GM21529 (cell line): ENCODE results near the gene SUSD5.

Source experiments
- ATAC-seq: cut with Tn5 transposase; IDR thresholded peaks from one replicate; pipeline ENCODE4 v1.9.1; 2021; ENCODE audit not compliant: unreplicated experiment

SUSD5 gene

DNA sequence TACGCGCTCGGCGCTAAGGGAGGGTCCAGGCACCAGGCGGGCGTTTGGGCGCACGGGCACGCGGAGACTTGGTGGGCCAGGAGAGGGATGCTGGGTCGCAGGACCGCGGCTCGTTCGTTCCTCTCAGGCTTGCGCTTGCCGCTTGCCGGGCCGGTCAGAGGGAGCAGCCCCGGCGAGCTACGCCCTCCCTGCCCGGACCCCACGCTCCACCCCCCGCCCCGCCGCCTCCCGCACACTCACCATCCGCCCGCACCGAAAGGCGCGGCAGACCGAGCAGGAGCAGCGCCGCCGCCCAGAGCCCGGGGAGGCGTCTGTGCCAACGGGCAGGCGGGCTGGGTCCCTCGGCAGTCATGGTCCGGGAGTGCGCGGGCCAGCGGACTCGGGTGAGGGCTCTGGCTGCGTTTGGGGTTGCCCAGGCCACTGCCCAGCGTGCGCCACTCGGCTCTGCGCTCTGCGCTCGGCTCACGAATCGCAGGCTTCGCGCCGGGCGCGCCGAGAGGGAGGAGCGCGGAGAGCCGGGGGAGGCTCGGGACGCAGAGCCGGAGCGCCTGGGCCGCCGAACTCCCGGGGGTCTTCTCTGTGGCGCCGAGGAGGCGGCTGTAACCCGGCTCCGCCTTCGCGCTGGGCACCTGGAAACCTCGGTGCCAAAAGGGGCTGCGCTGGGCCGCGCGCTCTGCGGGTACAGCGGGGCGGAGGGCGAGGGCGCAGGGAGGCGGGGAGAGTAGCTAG lies at the start of gene SUSD5:
Gene SUSD5 (minus strand): TSS at position 365 of the 729 bp plus-strand sequence. CDS start 13 bp downstream, at position 352.
- no peak for ATAC-seq

DNA sequence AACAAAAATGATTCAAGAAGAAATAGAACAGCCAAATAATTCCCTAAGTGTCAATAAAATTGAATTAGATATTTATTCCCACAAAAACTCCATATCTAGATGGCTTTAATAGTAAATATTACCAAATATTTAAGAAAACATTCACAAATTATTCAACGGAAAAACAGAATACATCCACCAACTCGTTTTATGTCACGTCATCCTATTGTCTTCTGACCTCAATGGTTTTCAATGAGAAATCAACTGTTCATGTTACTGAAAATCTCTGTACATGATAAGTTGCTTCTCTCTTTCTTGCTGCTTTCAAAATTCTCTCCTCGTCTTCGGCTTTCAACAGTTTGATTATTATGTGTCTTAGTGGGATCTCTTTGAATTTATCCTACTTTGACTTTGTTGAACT lies 41.5 kb upstream of the SUSD5 start:
- no peak for ATAC-seq

DNA sequence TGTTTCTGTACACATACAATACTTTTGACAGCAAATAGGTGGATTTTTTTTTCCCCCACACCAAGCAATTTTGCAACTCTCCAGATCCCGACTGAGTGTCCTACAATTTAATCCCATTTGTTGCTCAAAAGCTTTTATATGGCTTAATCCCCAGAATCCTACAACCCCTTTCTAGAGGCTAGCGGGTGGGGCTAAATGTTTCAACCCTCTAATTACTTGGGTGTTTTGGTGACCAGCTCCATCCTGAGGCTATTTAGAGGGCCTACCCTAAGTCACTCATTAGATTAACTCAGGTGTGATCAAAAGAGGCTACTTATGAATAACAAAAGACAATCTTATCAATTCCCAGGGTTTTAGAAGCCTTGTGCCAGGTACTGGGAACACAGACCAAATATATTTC lies 37.6 kb upstream of the SUSD5 start:
- ATAC-seq, result no peak

DNA sequence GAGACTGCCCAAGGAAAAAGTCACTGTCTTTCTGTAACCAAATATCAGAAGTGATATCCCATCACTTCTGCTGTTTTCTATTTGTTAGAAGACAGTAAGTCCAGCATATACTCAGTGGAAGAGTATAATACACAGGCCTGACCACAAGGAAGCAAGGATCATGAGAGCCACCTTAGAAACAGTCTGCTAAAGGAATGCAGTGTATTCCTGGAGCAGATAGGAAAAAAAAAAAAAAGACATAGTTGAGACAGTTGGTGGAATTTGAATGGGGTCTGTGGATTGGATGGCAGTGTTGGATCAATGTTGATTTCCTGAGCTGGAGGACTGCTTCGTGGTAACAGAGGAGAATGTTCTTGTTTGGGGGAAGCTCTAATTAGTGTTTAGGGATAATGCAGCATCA lies 32.1 kb upstream of the SUSD5 start:
- no peak for ATAC-seq

DNA sequence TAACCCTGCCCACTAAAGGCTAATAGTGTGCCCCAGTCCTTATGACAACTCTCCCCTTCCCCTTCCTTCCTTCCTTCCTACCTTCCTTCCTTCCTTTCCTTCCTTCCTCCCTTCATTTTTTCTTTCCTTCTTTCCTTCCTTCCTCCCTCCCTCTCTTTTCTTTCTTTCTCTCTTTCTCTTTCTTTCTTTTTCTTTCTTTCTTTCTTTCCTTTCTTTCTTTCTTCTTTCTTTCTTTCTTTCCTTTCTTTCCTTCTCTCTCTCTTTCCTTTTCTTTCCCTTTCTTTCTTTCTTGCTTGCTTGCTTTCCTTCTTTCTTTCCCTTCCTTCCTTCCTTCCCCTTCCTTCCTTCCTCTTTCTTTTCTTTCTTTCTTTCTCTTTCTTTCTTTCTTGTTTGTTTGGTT lies 28.2 kb upstream of the SUSD5 start:
- no peak for ATAC-seq

DNA sequence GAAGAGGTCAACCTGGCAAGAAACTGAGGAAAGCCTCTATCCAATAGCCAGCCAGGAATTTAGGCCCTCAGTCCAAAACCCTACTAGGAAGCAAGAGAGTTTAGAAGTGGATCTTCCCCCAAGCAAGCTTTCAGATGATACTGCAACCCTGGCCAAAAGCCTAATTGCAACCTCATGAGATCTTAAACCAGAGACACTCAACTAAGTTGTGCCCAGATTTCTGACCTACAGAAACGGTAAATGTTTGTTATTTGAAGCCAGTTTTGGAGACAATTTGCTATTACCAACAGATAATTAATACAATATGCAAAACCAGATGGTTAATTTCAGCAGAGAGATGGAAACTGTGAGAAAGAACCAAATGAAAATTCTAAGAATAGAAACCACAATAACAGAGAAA lies 21.7 kb upstream of the SUSD5 start:
- ATAC-seq, result no peak

DNA sequence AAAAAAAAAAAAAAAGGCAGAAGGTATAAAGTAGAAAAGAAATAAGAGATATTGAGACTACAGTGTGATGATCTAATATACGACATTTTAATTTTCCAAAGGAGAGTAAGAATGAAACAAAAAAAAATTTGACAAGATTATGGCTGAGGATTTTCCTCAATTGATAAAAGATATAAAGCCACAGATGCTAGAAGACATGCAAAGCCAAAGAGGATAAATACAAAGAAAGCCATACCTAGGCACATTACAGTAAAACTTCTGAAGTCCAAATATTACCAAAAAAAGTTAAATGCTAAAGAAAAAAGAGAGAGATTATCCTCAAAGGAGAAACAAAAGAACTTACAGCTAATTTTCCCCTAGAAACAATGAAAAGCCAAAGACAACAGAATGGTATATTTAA lies 20.3 kb upstream of the SUSD5 start:
- ATAC-seq, result no peak

DNA sequence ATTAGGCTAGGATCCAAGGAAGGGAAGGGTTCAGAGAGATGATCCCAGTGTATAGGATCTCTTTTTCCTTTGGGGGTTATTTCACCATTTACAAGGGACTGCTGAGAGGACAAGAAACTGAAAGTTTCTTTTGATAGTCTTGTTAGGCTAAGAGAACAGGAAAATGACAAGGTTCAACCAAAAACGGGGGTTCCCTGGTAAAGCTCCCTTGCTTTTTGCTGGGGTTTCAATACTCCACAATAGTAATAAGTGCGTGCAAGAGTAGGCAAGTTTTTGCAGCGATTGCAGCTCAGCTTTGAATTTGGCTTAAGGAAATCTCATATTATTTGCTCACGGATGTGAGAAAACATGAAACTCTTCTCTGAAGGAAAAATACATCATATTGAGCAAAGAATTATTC lies 18.8 kb upstream of the SUSD5 start:
- ATAC-seq, result no peak

DNA sequence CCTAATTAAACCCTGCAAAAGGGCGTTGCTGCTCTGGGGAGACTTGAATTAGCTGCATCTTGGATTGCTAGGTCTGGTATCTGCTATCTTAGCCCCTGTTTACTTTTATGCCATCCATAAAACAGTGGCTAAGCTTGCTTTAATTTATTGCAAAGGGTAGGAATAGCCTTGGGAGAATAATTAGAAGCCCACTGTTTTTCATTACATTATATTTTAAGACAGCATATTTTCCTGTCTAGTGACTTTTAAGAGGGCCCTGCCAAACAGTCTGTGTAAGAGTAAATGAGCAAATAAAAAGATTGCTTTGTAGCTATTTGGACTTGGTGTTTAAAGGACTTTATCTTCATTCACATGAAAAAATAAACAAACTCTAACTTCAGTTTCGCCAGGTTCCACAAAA lies 17.4 kb upstream of the SUSD5 start:
- ATAC-seq, result no peak

DNA sequence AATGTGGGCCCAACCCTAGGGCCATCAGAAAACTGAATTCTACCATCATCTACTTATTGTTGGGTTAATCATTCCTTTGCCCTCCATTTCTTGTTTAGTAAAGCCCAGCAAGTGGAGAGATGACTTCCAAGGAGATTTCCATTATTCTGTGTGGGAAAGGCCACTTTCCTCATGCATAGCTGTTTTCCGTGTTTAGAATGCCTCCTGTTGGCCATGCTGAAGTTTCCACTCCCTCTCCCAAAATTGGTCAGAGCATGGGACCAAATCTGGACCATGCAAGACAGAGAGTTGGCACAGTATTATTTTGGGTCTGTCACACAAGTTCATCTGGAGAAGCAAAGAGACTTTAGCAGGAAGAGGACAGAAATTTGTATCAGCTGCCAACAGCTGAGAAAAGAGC lies 15.3 kb upstream of the SUSD5 start:
- no peak for ATAC-seq

DNA sequence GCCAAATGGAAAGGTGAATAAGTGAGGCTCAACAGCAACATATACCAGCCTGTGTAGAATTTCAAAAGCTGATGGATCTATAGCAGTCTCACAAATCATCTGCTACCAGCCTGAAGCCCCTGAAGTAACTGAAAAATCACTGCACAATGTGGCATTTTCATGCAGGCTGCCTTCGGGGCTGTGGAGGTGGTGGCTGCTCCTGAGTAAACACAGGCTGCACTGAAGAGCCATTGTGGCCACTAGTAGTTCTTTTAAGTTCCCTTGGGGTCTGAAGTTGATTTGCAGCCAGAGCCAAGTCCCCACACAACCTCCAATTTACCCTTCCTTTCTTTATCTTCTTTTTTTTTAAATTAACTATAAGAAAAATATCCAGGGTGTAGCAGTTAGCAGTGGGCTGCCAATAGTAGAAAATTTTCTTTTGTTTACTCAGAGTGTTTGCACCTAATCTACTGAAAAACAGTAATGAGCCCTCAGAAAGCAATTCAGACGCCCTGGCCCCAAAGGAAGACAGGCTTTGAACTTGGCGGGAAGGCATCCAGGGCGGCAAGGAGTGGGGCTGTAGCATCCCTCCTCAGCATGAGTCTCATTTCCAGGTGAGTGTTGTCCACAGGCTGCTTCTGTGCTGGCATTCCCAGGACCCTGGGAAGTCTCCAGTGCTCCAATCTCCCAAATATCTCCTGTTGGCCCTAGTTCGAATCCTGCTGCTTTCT lies 13.3 kb upstream of the SUSD5 start:
- no peak for ATAC-seq

DNA sequence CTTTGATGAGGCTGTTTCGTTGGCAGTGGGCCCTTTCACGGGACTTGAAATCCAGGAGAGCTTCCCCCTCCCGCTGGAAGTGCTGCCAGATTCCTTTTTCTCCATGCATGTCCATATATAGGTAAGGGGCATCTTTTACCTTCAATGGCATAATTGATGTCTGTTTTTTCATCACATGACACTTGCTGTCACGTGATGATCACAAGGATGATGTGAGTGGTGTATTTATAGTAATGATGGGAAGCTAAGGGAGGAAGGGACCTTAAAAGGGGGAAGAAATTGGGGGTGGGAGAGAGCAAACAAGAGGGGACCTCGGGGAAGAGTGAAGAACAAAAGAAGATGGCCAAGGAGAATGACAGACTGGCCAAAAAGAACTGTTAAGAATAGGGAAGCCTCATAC lies 11.3 kb upstream of the SUSD5 start:
- no peak for ATAC-seq

DNA sequence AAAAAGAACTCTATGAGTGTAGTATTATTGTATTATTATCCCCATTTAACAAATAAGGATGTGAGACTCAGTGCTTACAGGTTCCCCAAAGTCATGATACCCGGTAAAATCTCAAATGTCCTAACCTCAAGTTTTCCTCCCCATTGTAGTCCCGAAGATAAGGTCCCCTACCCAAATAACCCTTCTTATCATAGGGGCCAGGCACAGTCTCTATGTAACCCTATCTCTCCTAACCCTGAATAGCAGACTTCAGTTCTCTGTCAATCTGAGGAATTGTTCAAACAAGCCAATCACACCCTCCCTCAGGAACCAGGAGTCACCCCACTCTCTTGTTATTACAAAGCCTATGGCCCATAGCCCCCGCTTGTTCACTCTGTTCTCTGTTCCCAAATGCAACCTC lies 10.5 kb upstream of the SUSD5 start:
- no peak for ATAC-seq

DNA sequence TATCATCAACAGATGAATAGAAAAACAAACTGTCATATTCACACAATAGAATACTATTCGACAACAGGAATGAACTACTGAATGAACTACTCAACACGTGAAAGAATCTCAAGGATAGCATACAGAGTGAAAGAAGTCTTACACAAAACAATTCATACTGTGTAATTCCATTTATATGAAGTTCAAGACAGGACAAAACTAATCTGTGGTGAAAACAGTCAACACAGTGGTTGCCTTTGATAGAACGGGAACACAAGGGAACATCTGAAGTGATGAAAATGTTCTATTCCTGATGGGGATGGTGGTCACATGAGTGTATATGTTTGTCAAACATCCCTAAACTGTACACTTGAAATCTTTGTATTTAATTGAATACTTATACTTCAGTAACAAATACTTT lies 2.6 kb upstream of the SUSD5 start:
- no peak for ATAC-seq

DNA sequence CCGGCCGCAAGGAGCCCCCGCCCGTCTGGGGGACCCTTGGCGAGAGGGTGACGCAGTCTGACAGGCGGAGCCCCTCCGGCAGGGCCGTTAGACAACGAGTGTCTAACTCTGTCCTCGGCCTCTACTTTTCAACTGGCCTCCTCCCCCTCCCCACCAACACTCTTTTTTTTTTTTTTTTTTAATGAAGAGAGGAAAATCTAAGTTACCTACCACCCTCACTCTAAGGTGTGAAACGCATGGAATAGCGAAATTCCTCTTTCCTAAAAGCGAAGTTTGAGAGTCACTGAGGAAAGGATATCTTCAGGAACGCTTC lies 521 bp upstream of the SUSD5 start:
- ATAC-seq, result no peak

DNA sequence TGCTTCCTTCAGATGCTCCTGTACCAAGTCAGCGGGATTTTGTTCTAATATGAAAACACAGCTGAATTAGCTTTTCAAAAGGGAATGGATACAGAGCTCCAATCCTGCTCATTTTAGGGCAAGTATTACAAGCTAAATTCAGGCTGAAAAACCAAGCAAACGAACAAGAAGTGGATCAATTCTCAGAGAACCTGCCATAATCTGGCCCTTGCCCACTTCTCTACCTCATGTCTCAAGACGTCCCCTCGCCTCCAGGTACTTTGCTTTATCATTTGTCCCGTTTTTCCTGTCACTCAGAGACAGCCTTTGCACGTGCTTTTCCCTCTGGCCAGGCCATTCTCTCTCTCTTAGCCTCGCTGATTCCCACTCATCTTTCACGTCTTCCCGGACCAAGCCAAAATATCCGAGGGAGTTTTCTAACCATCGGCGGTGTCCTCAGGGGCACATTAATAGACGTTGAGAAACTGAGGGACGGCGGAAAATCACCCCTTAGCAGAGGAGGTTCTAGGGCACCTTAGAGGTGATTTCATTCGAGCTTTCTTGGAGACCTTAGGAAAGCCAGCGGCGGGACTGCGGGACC lies 654 bp downstream of the SUSD5 start:
- no peak for ATAC-seq

DNA sequence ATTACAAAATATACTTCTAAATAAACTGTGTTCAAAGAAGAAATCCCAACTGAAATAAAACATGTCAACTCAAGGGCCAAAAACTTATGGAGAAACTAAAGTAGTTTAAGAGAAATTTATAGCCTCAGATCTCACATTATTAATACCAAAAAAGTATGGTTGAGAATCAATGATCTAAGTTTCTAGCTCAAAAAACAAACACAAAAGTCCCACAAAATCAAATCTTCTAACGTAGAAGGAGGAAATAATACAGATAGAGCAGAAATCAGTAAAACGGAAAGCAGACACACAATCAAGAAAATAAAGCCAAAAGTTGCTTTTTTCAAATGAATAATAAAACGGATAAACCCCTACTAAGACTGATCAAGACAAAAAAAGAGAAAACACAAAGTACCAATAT lies 2.9 kb downstream of the SUSD5 start:
- ATAC-seq, result no peak

DNA sequence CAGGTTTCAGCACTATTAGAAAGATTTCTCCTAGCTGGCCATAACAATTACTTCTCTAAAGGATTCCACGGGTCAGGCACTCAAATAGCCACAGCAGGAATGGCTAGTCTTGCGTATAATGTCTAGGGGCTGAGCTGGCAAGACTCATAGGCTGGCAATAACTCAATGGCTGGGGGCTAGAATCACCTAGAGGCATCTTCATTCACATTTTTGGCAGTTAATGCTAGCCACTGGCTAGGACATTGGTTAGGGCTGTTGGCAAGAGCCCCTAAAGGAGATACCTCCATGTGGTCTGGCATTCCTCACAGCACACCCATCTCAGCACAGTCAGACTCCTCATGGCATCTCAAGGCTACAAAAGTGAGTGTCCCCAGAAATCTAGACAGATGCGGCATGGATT lies 6.2 kb downstream of the SUSD5 start:
- ATAC-seq, result no peak

DNA sequence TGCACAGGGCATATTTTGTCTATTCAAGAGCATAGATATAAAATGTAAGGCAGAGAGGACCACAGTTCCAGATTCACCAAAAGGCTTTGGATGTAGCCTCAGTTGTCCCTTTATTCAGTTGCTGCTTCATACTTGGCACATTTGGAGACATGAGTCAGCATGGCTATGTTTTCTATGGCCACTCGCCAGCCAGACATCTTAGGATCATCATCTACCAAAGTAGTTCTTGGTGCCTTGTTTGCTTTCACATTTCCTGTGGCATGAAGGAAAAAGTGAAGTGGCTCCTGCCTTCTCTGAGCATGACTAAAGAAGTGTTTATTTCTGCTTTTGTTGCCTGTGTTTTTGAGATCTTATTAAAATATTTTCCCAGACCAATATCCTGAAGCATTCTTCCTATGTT lies 7.2 kb downstream of the SUSD5 start:
- ATAC-seq, result no peak

DNA sequence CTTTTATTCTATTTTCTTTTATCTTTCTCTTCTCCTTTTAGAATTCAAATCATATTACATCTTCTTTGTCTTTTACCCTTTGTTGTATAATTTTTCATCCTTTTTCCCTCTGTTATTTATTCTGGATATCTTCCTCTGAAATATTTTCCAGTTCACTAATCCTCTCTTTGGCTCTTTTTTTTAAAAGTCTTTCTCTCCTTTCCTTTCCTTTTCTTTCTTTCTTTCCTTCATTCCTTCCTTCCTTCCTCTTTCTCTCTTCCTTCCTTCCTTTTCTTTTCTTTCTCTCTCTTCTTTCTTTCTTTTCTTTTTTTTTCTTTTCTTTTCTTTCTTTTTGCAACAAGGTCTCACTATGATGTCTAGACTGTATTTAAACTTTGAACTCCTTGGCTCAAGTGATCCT lies 9.3 kb downstream of the SUSD5 start:
- ATAC-seq, result no peak

DNA sequence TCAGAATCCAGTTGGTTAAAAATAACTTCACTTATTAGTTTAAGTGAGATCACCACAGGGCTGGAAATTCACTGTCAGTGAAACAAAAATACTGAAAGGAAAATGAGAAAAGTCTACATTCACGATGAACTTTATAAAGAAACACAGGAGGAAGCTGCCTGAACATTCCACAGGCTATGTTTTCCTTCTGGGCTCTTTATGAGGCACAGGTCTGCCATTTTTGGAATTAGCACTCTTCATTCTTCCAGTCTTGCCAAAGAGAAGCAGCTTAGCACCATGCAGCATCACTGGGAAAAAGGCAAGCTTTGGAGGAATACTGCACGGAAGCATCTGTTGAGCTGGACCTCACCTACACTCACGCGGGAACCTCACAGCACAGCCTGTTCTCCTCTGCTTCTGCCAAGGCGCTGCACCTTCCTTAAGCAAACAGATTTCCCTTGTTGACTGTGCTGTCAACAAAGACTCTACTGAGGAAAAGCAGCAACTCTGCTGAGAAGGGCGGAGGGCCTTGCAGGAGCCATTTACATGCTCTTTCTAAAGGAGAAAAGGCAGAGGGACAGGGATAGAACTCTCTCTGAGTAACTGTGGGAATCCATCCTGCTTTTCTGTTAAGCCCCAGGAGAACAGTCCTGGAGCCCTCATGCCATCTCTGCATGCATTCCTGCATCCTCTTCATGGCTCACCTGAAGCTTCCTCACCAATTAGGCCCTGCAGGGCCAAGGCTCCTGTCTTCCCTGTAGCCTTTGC lies 15.7 kb downstream of the SUSD5 start:
- ATAC-seq, result no peak

DNA sequence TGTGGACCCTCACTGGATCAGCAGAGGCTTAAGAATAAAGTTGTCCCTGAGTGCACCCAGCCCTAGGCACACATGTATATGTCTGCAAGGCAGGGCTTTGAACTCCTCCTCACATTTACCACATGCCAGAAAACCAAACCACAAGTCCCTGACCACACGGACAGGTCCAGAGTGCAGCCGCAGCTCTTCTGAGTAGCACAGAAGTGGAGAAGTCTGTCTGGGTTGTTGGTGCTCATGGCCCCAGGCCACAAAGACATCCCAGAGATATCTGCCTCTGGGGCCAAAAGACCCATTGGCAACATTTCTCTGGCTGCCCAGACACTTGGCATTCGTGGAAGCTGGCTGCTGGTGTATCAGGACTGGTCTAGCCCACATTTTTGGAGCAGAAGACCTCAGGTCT lies 17.4 kb downstream of the SUSD5 start:
- ATAC-seq, result no peak
